GM18873 (cell line): ENCODE measurements around the gene RBFA.
"Not testable (repeated sequence)": the region's sequence is repeated elsewhere in the genome, so short reads cannot be mapped to it uniquely, and the experiment has no call there.

Experiments used
- ATAC-seq: cut with Tn5 transposase; IDR thresholded peaks from one replicate; pipeline ENCODE4 v1.9.1; 2021; ENCODE audit warnings: mild to moderate bottlenecking, moderate library complexity, moderate number of reproducible peaks; ENCODE audit not compliant: unreplicated experiment, low FRiP score

RBFA gene, protein sequence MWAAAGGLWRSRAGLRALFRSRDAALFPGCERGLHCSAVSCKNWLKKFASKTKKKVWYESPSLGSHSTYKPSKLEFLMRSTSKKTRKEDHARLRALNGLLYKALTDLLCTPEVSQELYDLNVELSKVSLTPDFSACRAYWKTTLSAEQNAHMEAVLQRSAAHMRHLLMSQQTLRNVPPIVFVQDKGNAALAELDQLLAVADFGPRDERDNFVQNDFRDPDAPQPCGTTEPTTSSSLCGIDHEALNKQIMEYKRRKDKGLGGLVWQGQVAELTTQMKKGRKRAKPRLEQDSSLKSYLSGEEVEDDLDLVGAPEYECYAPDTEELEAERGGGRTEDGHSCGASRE

DNA sequence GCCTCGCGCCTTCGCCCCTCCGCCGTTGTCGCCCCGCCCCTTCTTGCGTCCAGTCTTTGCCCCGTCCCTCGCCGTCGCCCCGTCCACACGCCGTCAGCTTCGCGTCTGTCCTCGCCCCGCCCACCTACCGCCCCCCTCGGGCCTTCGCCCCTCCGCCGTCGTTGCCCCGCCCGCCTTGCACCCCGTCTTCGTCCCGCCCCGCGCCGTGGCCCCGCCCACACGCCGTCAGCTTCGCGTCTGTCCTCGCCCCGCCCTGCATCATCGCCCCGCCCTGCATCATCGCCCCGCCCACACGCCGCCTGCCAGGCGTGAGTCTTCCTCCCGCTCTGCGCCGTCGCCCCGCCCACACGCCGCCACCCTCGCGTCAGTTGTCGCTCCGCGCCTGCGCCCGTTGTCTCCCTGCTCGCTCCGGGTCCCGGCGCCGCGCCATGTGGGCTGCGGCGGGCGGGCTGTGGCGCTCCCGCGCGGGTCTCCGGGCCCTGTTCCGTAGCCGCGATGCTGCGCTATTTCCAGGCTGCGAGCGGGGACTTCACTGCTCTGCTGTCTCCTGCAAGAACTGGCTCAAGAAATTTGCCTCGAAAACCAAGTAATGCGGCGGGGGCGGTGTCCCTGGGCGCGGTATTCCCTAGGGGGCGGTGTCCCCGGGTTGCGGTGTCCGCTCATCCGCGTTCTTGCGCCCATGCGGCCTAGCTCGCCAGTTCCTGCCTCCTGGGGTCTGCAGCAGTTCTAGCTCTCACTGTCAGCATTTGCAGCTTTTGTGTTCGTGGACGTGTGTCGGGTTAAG, at the start of gene RBFA:
Gene RBFA, plus strand, starts transcription at position 367 of the 784 bp plus-strand sequence. Its CDS starts 62 bp downstream, at position 429.
- peak; percentile 62 for ATAC-seq

DNA sequence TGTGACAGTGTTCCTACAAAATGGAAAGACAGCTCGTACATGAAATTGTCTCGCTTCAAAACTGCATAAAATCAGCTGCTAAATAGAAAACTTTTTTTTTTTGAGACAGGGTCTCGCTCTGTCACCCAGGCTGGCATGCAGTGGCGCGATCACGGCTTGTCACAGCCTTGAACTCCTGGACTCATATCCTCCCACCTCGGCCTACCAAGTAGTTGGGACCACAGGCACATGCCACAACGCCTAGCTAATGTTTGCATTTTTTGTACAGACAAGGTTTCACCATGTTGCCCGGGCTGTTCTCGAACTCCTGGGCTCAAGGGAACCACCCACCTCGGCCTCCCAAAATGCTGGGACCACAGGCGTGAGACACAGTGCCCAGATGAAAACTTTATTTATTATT, 49.1 kb upstream of the RBFA start:
- ATAC-seq = no peak

DNA sequence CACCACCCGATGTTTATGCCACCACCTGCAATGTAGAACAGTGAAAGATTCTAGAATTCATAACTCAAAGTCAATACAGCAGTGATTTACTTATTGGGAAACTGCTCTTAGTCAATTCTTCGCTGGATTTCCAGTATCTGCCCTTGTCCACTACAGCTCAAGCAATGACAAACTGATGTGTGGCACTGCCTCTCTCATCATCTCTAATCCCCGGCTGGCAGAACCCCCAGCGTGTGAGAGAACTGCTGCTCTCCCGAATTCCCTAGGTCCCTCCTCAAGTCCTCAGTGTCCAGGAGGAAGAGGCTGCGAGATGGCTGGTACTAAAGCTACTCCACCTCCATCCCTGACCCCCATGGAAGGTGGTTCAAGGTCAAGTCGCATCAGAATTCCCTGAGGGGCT, 47.5 kb upstream of the RBFA start:
- no peak for ATAC-seq

DNA sequence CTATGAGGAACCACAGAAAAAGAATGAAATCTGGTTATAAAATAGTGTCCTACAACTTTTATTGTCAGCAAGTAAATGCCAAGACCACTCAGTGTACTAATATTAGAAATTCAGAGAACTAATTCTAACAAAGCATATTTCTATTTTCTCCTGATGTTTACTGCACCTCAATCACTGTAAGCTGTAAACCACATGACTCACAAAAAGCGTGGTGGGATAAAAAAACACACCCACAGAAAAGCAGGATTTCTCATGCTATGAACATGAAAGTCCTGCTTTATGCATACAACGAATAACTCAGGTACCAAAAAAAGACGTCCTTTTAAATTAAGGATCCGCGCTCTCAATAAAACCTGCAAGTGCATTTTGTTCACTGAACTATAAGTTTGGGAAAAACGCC, 46.7 kb upstream of the RBFA start:
- ATAC-seq = no peak

DNA sequence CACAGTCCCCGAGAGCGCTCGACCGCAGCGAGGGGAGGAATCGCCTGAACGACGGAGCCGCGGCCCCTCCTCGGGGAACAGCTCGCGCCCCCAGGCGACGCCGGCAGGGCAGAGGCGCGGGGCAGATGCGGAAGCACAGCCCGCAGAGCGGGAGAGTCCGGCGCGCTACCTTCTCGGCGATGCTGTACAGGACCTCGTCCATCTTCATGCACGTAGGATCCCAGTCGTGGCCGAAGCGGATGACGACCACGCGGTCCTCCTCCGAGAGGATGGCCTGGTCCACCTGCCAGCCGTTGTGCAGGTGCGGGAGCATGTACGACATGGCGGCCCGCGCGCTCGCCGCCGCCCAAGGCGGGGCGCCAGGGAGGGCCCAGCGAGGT, 46.2 kb upstream of the RBFA start:
- ATAC-seq = peak; percentile 51

DNA sequence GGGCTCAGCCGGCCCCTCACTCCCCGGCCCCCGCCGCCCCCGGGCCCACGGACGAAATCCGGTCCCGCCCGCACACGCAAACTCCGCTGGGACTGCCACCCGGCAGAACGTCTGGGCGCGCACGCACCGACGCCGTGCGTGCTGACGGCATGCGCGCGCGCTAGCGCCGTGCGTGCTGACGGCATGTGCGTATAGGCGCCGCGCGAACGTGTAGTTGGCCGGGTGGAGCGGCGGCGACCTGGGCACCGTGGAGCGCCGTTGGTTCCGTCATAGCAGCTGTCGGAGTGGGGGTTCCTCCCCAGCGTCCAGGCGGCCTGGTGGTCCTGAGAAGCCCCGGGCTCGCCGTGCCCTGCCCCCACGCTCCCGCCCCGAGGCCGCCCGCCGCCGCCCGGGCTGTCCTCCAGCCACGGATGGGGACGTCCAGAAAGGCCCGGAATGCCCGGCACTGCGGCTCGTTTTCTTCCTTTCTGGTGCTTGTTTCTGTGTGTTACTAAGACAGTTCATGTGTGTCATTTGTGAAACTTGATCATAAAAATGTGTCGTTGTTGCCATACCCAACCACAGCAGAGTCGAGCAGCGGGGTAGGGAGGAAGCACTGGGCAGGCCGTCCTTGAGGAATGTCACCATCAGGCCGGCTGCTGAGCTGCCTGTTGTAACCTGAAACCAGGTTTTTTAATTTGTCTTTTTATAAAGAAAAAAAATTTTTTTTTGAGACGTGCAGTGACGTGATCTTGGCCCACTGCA, 45.6 kb upstream of the RBFA start, which contains the start of gene TXNL4A:
Gene TXNL4A, minus strand, starts transcription at position 113 of the 744 bp plus-strand sequence. CDS start 171 bp downstream, outside the sequence.
- ATAC-seq = peak; percentile 89

DNA sequence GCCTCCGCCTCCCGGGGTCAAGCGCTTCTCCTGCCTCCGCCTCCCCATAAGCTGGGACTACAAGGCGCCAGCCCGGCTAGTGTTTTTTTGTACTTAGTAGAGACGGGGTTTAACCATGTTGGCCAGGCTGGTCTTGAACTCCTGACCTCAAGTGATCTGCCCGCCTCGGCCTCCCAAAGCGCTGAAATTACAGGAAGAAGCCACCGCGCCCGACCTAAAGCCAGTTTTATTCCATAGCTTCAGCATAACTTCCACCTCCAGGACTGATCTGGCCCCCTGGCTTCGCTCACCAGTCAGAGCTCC, 45.1 kb upstream of the RBFA start:
- no peak for ATAC-seq

DNA sequence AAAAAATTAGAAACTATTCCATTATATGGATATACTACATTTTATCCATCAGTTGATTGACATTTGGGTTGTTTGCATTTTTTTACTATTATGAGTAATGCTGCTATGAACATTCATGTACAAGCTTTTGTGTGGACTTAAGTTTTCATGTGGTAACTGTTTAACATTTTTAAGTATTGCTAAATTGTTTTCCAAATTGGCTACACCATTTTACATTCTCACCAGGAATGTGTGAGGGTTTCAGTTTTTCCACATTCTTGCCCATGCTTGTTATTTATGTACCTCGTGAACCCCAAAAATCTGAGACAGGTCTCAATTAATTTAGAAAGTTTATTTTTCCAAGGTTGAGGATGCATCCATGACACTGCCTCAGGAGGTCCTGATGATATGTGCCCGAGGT, 42.7 kb upstream of the RBFA start:
- no peak for ATAC-seq

DNA sequence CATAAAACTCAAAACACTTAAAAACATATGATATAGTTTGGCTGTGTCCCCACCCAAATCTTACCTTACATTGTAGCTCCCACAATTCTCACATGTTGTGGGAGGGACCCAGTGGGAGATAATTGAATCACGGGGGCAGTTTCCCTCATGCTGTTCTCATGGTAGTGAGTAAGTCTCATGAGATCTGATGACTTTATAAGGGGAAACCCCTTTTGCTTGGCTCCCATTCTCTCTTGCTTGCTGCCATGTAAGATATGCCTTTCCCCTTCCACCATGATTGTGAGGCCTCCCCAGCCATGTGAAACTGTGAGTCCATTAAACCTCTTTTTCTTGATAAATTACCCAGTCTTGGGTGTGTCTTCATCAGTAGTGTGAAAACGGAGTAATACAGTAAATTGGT, 34.5 kb upstream of the RBFA start:
- ATAC-seq = not testable (repeated sequence)

DNA sequence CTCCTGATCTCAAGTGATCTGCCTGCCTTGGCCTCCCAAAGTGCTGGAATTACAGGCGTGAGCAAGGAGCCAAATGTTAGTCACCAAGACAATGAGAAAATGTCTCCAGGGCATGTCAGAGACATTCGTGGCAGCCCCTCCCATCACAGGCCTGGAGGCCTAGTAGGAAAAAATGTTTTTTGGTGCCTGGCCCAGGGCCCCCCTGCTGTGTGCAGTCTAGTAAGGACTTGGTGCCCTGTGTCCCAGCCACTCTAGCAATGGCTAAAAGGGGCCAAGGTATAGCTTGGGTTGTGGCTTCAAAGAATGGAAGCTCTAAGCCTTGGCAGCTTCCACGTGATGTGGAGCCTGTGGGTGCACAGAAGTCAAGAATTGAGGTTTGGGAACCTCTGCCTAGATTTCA, 33.4 kb upstream of the RBFA start:
- no peak for ATAC-seq

DNA sequence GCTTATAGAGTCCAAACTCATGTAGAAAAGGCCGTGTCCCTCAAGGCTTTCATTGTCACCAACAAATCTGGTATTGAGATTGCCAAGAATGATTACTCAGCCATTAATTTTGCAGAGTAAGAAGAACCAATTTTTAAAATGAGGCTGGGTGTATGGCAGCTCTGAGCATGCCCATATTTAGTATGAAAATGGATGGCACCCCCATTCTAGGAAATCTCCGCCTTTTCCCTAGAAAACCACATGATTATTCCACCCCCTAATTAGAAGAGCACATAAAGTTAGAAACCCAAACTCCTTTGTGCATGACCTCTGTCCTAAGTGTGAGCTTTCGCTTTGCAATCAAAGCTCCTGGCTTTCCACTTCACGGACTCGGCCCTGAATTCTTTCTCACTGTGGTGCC, 31.8 kb upstream of the RBFA start:
- no peak for ATAC-seq

DNA sequence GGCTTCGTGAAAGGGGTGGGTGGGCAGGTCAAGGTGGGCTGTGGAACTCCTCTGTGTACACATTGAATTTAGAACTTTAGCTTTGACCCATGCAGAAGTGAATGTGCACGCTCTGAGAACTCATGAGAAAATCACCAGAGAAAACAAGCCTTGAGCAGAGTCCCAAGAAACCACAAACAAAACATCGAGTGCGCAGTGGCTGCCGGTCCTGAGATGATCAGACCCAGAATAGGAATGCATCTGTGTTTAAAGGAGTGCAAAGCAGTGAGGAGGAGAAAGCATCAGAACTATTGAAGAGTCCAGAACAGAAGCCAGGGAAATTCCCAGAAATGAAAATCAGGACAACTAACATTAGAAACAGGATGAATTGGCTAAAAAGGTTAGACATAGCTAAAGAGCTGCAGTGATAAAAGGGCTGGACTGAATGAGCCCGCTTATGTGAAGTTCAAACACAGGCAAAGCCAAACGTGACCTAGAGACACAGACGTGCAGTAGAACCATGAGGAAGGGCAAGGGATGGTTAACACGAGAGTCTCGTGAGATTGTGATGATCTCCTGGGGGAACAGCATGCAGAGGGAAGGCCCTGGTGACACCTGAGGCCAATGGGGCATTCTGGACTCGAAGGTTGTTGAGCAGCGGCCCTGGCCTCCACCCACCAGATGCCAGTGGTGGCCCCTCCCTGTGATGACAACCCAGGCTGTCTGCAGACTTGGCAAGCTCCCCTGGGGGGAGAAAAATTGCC, 29.5 kb upstream of the RBFA start:
- ATAC-seq = no peak

DNA sequence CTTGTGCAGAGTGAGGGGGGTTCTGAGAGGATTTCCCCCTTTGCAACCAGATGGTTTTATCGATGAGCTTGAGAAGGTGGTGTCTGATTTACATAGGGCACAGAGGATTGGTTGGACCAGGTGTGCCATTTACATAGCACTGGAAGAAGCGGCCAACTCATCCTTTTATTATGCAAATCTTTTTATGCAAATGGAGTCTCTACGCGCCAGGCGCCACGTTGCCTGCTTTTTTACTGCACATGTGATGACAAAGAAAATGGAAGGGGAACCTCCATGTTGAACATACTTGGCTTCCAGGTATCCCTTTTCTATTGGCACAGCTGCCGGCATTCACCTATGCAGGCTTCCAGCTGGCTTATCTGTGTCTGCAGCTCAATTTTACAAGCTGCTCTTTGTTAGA, 27.5 kb upstream of the RBFA start:
- no peak for ATAC-seq

DNA sequence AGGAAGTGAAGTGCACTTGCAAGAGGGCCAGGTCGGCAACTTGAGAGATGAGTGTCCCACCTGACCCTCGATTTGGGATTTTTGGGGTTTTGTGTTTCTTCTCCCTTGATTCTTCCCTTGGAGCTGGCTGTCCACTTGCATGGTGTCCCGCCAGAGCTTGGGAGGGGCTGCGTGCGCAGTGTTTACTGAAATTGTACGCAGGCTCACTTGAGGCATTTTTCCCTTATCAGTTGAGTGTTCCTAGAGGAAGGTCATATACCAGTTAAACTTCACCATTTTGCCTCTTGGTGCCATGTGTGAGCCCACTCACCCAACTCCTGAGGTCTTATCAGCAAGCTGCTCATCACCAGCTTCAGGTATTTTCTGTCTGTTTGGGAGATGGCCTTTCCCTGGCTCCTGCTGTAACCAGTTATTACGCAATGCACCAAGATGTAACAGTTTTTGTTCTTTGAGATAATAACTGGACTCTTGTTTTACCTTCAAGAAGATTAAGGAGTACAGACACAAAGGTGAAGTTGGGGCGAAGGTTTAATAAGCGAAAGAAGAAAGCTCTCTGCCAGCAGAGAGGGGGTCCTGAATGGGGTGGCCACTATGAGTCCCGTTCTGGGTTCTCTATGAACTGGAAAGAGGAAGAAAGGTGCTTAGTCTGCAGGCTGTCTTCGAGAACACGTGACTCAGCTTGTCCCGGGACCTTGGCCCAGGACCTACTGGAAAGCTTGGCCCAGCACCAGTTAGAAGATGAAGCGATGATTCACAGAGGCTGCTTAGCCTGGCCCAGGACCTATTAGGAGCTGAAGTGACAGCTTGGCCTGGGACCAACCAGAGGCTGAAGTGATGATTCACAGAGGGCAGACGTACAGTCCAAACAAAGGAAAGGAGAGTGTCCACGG, 24.3 kb upstream of the RBFA start:
- no peak for ATAC-seq

DNA sequence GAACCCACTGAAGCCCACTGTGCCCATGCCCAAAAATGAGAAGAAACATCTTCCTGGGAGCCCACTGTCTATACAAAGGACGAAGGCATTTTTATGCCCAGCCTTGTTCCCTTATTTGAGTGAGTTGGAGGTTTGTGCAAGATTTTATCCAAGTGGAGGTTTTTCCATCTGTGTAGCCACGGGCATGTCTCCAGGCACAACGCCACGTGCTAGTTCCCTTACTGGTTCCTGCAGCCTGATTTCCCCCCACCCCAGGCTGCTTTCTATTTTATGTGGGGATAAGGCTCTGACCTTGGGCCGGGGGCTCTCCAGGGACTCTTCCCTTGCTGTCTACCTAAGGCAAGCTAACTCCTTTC, 23.7 kb upstream of the RBFA start:
- ATAC-seq = no peak

DNA sequence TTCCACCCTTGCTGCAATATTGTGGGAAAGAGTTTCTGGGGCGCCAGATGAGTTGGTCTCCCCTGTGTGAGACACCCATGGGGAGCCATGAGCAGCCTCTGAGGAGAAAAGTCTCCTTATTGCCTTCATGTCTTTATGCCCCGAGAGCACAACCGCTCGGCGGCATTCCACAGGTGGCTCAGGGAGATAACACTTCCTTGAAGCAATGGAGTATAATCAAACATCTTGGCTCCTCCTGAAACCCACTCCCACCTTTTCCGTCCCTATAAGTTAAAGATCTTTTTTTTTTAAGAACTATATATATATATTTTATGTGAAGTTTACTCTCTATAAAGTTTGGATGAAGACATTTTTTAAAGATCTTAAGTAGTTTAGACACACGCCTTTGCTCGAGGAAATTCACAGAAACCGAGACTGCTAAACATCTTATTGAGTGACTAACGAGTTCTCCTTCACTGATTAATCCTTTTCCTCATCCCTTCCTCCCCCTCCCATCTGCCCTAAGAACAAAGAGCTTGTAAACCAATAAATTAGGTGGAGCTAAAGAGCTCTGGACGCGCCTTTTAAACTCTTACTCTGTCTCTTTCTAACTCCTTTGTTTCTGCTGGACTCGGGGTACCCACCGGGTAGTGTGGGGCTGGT, 22.6 kb upstream of the RBFA start:
- not testable (repeated sequence) for ATAC-seq

DNA sequence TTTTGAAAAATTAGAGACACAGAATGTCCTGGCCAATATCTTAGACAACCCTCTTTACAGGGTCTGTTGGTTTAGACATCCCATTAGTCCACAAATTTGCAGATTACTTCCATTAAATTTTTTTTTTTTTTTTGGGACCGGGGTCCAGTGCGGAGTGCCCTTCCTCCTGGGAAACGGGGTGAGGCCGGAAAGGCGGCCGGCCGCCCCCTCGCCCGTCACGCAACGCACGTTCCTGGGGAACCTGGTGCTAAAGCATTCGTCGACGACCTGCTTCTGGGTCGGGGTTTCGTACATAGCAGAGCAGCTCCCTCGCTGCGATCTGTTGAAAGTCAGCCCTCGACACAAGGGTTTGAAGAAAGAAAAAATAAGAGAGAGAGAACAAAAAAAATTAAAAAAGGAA, 21.5 kb upstream of the RBFA start:
- no peak for ATAC-seq

DNA sequence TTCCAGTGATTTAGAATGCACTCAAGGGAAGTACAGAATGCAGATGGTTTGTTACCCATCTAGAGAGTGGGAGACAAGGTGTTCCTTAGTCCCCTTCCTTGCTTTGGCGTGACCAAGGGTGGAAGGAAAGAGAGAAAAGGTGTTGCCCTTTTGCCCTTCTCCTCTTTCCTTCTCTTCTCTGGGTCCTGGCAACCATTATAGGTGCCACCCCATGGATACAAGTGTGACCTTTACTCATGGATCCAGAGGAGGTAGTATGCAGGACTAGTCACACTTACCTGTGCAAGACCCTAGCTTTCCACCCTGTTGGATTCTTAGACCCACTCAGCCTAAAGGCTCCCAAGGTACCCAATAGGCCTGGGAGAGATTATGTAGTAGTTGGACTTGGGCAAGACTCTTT, 11.6 kb upstream of the RBFA start:
- no peak for ATAC-seq

DNA sequence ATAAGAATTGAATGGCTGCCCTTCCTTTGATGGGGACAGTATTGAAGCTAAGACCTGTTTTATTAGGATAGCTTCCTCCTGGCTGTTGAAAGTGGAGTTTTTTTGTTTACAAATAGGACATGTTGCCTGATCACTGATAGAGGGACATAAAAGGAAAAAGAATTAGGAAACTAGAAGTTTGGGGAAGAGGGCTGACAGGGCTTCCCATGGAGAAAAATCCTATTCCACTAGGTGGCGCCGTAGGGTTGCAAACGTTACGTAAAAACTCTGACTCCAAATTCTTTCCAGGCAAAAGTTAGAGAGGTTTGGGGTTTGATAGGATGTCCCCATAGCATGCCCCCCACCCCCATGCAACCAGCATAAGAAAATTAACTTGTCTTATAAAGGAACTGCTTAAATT, 11.1 kb upstream of the RBFA start:
- ATAC-seq = no peak
